Fibroblast of skin of back (primary cell): Measurements from ENCODE around the gene ANK2.

ENCODE experiments used
- DNase-seq: peaks from one replicate; pipeline ENCODE4 v3.0.0-alpha.2; 2013

The ANK2 gene

GRCh38 chr4:113347245-113347644 is 297.8 kb downstream of the ANK2 start:
- no peak for DNase-seq

- DNase-seq = no peak
Measured at GRCh38 chr4:113349430-113349829, 300.0 kb downstream of the ANK2 start.

GRCh38 chr4:113350576-113350975 is 301.1 kb downstream of the ANK2 start:
- peak; percentile 32 for DNase-seq

DNA sequence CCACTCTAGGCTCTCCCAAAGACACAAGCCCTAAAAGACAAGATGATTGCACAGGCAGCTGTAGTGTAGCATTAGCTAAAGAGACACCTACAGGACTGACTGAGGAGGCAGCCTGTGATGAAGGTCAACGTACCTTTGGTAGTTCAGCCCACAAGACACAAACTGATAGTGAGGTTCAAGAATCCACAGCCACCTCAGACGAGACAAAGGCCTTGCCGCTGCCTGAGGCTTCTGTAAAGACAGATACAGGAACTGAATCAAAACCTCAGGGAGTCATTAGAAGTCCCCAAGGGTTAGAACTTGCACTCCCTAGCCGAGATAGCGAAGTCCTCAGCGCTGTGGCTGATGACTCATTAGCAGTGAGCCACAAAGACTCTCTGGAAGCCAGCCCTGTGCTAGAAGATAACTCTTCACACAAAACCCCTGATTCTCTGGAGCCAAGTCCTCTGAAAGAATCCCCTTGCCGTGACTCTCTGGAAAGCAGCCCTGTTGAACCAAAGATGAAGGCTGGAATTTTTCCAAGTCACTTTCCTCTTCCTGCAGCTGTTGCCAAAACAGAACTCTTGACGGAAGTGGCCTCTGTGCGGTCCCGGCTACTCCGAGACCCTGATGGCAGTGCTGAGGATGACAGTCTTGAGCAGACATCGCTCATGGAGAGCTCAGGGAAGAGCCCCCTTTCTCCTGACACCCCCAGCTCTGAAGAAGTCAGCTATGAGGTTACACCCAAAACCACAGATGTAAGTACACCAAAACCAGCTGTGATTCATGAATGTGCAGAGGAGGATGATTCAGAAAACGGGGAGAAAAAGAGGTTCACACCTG is 306.3 kb downstream of the ANK2 start:
- peak; percentile 98 for DNase-seq

DNA sequence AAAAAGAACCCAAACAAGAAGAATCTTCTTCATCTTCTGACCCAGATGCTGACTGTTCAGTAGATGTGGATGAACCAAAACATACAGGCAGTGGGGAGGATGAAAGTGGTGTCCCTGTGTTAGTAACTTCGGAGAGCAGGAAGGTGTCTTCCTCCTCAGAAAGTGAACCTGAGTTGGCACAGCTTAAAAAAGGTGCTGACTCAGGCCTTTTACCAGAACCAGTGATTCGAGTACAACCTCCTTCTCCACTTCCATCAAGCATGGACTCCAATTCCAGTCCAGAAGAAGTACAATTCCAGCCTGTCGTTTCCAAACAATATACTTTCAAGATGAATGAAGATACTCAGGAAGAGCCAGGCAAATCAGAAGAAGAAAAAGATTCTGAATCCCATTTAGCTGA is 307.0 kb downstream of the ANK2 start:
- DNase-seq = no peak

GRCh38 chr4:113358784-113359183 is 309.3 kb downstream of the ANK2 start:
- no peak for DNase-seq

DNA sequence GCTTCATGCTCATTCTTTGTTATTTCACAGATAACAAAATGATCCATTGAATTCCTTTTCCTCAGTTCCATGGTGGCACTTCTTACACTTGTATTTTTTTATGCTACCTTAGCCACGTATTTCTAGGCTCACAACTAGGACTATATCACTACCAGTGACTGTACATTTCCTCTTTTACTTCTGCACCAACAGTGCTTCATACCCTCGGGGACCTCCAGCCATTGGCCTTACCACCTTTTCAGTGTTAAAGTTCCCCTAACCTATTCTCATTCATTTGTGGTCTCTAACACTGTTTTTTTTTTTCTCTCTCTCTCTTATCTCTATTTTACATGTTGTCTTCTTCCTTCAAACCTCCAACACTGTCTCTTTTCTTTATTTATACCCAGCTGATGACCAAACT is 315.9 kb downstream of the ANK2 start:
- no peak for DNase-seq

DNA sequence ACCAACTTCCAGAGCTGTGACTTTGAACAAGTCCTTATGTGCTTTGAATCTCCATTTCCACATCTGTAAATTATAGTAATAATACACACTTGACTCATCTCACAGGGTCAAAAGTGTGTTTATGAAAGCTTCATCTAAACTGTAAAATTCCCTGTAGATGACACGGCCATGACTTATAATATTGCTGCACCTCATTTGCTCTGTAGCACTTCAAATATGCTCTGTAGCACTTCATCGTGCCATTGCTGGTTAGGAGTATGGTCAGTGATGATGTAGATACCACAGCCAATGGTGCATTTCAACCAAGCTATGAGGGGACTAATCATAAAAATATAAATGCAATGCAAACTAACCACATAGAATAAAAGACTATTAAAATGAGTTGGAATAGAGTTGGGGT is 318.6 kb downstream of the ANK2 start:
- peak; percentile 84 for DNase-seq

- no peak for DNase-seq
Measured at GRCh38 chr4:113371111-113371510, 321.7 kb downstream of the ANK2 start.

DNA sequence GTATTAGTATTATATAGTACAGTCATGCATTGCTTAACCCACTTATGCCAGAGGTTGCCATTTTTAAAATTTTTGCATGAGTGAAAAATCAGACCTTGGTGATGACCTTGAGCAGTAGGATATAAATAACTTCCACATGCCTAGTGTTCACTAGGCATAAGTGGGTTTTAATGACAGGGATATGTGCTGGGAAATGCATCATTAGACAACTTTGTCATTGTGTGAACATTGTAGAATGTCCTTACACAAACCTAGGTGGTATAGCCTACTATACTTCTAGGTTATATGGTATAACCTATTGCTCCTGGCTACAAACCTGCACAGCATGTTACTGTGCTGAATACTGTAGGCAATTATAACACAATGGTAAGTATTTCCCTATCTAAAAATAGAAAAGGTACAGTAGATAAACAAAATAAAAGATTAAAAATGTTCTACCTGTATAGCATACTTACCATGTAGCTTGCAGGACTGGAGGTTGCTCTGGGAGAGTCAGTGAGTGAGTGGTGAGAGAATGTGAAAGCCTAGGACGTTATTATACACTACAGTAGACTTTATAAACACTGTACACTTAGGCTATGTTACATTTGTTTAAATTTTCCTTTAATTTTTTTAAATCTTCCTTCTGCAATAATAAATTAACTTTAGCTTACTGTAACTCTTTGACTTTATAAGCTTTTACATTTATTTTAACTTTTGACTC is 326.7 kb downstream of the ANK2 start:
- DNase-seq = no peak

GRCh38 chr4:113378836-113379235 is 329.4 kb downstream of the ANK2 start:
- DNase-seq = no peak

DNA sequence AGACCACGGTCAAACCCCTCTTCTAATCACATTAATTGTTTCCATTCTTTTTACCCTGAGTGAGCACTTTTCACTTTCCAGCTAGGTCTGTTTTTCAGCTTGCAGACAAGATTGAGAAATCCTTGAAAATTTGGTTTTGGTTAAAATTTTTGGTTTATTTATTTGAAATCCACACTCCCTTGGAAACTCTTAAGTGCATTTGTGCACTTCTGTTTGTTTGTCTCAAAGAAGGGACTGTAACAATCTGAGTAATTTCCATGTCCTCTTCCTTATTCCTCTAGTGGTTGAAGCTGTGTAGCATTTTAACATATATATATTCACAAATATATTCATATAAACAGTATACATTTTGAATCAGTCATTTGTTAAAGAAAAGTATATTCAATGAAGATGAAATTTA is 333.3 kb downstream of the ANK2 start:
- no peak for DNase-seq

DNA sequence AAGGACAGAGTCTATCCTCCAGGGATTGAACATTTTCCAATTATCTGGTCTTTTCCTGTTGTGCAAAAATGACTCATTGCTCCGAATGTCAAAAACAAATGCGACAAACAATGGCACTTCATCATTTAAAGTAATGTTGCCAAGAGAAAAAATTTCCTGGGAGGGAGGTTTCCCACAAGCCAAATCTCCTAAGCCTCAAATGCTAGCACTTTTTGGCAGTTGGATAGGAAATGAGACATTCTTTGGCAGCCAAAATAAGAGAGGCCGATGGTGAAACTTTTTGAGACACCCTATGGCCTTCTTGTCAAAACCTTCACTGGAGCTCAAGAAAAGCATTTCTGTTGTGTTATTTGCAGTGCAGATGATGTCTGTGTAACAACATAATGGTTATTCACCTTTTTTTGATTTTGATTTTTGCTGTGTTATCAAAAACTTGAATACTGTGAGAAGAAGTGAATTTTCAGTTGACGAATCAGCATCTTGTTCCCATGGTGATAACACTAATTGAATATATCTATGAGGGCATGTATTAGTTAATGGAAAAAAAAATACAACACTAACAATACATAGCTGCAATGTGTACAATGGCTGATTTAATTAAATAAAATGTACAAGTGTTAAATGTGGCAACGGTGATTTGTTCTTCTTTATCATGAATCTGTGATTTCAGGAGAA is 333.8 kb downstream of the ANK2 start:
- DNase-seq = peak; percentile 76

GRCh38 chr4:113384600-113384999 is 335.1 kb downstream of the ANK2 start:
- DNase-seq = peak; percentile 66

DNA sequence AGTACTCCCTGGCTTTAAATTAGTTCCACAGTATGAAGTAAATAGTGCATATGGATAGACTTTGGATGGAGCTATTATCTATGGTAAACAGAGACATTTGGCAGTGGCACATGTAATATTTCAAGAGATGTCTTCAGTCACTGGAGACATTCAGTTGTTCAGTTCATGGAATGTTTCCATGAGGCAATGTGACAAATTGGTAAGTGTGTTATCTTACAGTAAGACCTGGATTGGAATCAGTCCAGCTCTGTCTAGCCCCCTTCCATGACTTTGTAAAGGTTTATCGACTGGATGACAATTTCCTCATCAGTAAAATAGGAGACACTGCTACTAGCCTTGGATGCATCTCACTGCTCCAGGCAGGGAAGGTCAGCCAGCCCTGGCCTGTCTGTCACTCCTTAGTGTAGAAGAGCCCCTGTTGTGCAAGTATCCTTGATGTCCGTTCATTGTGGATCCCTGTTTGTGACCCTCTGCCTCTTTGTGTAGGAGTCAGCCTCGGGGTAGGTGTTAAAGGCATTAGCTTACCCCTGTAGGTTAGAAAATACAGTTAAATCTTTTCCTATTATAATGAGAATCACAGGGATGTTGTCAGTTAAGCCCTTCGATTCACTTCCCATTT is 335.9 kb downstream of the ANK2 start:
- no peak for DNase-seq

GRCh38 chr4:113389160-113389559 is 339.7 kb downstream of the ANK2 start:
- no peak for DNase-seq

GRCh38 chr4:113390850-113391249 is 341.4 kb downstream of the ANK2 start:
- no peak for DNase-seq

DNA sequence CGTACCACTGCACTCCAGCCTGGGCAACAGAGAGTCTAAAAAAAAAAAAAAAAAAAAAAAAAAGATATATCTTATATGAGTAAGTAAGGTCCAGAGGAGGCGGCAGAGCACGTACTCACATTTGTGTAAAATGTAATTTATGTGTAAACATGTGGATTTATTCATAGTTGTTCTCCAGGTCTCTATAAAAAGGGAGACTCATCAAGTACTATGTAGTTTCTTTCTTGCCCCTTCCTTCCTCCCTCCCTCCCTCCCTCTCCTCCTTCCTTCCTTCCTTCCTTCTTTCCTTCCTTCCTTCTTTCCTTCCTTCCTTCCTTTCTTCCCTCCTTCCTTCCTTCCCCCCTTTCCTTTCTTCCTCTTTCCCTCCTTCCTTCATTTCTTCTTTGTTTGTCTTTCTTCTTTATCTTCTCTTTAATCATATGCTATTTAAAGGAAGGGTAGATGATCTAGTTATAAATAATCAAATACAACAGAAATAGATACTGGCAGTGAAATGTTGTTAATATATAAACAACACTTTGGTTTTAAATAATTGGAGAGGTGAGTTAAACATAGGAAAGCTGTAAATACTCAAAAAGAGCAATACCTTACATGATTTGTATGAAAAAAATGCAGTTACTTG is 344.8 kb downstream of the ANK2 start:
- DNase-seq = no peak

GRCh38 chr4:113394730-113395530 is 345.5 kb downstream of the ANK2 start:
- DNase-seq = peak; percentile 84

GRCh38 chr4:113397114-113397701 is 347.8 kb downstream of the ANK2 start:
- DNase-seq = peak; percentile 94

DNA sequence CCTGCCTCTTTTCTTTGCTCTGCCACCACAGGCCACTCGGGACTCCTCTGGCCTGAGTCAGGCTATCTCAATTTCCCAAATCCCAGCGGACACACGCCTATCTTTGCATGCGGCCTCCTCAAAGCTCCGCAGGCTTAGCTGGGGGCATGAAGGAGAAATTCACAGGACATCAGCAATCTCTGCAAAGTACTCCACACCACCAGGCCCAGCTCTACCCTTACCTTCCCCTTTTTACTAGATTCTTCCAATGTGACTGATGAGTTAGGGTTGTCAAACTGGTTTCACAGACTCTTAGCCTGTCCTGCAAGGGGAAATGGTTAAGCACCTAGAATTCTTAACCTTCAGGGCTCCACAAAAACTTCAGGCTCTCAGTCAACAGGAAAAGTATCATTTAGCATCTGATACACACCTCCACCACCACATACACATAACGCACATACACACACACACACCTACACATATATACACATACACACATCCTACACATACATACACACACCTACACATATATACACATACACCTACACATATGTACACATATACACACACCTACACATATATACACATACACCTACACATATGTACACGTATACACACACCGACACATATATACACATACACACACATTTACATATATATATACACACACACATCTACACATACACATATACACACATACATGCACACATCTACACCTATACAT is 349.1 kb downstream of the ANK2 start:
- peak; percentile 35 for DNase-seq
